ENCODE measurements around the gene ROPN1L.

DNA sequence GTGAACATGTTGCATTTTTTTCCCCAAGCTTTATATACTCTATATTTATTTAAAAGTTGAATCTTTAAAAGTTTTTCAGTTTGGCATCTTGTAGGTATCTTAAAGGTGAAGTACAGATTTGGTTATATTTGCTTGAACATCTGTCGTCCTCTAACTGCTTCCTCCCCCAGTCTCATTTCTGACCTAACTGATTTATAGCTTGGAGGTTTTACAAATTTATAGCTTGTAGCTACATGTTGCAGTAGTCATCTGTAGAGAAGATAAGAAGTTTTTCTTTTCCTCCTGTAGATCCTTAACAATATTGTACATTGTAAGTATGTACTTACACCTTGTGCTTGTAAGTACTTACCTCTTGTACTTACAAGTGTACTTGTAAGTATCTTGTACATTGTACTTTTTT lies 31.0 kb upstream of the ROPN1L start:
- TF ChIP-seq, protein P1, sequence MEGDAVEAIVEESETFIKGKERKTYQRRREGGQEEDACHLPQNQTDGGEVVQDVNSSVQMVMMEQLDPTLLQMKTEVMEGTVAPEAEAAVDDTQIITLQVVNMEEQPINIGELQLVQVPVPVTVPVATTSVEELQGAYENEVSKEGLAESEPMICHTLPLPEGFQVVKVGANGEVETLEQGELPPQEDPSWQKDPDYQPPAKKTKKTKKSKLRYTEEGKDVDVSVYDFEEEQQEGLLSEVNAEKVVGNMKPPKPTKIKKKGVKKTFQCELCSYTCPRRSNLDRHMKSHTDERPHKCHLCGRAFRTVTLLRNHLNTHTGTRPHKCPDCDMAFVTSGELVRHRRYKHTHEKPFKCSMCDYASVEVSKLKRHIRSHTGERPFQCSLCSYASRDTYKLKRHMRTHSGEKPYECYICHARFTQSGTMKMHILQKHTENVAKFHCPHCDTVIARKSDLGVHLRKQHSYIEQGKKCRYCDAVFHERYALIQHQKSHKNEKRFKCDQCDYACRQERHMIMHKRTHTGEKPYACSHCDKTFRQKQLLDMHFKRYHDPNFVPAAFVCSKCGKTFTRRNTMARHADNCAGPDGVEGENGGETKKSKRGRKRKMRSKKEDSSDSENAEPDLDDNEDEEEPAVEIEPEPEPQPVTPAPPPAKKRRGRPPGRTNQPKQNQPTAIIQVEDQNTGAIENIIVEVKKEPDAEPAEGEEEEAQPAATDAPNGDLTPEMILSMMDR (IDR thresholded peaks at IDR 0.05; ENCODE audit: borderline replicate concordance, extremely low read depth, low read length, poor library complexity, severe bottlenecking), result no peak
- TF ChIP-seq EZH2 (IDR thresholded peaks at IDR 0.05; ENCODE audit: borderline replicate concordance, low read depth, low read length, severe bottlenecking), result no peak

Measured in DND-41 (cell line).